MM.1S (cell line): ENCODE data around the gene UTF1.
A peak's percentile ranks its signal among the peaks of the same experiment; 100 is the strongest.

ENCODE experiments used
- DNase-seq: peaks from one replicate; pipeline ENCODE4 v3.0.0-alpha.2; 2015
- H2AFZ ChIP-seq: fragments of 300-600 bp; sonication (generic); 2 replicates; pipeline ENCODE4 v1.6.0; 2016; ENCODE audit warnings: antibody characterized with exemption, low read length
- H3F3A ChIP-seq: fragments of 300-600 bp; sonication (generic); 2 replicates; pipeline ENCODE4 v1.6.1; 2016; ENCODE audit warnings: mild to moderate bottlenecking, antibody characterized with exemption, low read length, moderate library complexity, mixed read lengths; ENCODE audit not compliant: insufficient read depth
- H3K27ac ChIP-seq: fragments of 300-600 bp; sonication (generic); 2 replicates; pipeline ENCODE4 v1.5.1; 2016; ENCODE audit warnings: mild to moderate bottlenecking, low read length
- H3K27me3 ChIP-seq: fragments of 300-600 bp; sonication (generic); replicated peaks from 2 replicates; pipeline ENCODE4 v1.6.0; 2016; ENCODE audit warnings: low read length; ENCODE audit not compliant: insufficient read depth
- H3K36me3 ChIP-seq: fragments of 300-600 bp; sonication (generic); replicated peaks from 2 replicates; pipeline ENCODE4 v1.6.1; 2016; ENCODE audit warnings: mild to moderate bottlenecking, low read length, mixed read lengths; ENCODE audit not compliant: insufficient read depth
- H3K4me1 ChIP-seq: fragments of 300-600 bp; sonication (generic); 2 replicates; pipeline ENCODE4 v1.6.1; 2016; ENCODE audit warnings: low read length, mixed read lengths
- H3K4me2 ChIP-seq: fragments of 300-600 bp; sonication (generic); 2 replicates; pipeline ENCODE4 v1.6.0; 2016; ENCODE audit warnings: low read depth, low read length
- H3K4me3 ChIP-seq: fragments of 300-600 bp; sonication (generic); 2 replicates; pipeline ENCODE4 v1.5.1; 2016; ENCODE audit warnings: low read length, mixed read lengths
- H3K79me2 ChIP-seq: fragments of 300-600 bp; sonication (generic); 2 replicates; pipeline ENCODE4 v1.6.1; 2016; ENCODE audit warnings: mixed run types, low read length, mixed read lengths
- H3K9ac ChIP-seq: fragments of 300-600 bp; sonication (generic); 2 replicates; pipeline ENCODE4 v1.6.1; 2016; ENCODE audit warnings: low read length, mixed read lengths
- H3K9me2 ChIP-seq: fragments of 300-600 bp; sonication (generic); replicated peaks from 2 replicates; pipeline ENCODE4 v1.6.1; 2016; ENCODE audit warnings: mild to moderate bottlenecking, low read length, mixed read lengths; ENCODE audit not compliant: insufficient read depth
- H3K9me3 ChIP-seq: fragments of 300-600 bp; sonication (generic); replicated peaks from 2 replicates; pipeline ENCODE4 v1.6.1; 2016; ENCODE audit warnings: mild to moderate bottlenecking, low read length, mixed read lengths; ENCODE audit not compliant: insufficient read depth
- H4K20me1 ChIP-seq: fragments of 300-600 bp; sonication (generic); 2 replicates; pipeline ENCODE4 v1.6.1; 2016; ENCODE audit warnings: mild to moderate bottlenecking, low read length, moderate library complexity, mixed read lengths; ENCODE audit not compliant: insufficient read depth
- EZH2 ChIP-seq: fragments of 300-600 bp; sonication (generic); optimal IDR thresholded peaks from 2 replicates; pipeline ENCODE3; 2017; ENCODE audit warnings: low read depth, mild to moderate bottlenecking, antibody characterized with exemption, low read length, mixed read lengths
- EZH2phosphoT487 ChIP-seq: fragments of 300-600 bp; sonication (generic); IDR thresholded peaks from 2 replicates; pipeline ENCODE4 v1.6.1; 2018; ENCODE audit warnings: antibody characterized with exemption, low read length
- TF ChIP-seq, protein P1 (sequence below): fragments of 300-600 bp; sonication (generic); IDR thresholded peaks from 2 replicates; pipeline ENCODE4 v1.5.1; 2016; ENCODE audit warnings: antibody characterized with exemption, low read length, mixed read lengths

Gene UTF1

DNA sequence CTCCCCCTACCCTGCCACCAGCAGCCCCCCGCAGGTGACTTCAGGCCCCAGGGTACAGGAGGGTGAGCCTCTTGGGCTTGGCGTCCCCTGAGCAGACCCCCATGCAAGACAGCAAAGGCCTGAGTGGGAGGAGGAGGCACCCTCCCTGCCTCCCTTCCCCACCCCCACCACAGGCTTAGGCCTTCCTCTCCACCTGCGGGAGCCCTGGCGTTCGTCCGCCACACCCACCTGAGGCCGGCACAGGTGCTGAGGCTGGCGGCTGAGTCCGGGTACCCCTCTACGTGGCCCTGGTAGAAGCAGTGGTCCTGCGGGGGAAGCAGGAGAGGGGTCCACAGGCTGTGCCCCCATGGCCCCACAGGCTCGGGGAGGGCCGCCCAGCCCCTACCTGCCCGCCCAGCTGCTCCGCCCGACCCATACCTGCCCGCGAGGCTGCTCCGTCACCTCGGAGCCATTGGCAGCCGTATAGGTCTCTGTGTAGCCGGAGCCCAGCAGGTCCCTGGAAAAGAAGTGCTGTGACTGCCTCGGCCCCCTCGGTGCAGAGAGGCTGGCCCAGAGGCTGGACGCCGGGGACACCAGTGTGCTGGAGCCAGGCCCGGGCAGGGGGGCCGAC, 43.6 kb downstream of the UTF1 start:
- no peak for TF ChIP-seq EZH2phosphoT487
- TF ChIP-seq, protein P1, sequence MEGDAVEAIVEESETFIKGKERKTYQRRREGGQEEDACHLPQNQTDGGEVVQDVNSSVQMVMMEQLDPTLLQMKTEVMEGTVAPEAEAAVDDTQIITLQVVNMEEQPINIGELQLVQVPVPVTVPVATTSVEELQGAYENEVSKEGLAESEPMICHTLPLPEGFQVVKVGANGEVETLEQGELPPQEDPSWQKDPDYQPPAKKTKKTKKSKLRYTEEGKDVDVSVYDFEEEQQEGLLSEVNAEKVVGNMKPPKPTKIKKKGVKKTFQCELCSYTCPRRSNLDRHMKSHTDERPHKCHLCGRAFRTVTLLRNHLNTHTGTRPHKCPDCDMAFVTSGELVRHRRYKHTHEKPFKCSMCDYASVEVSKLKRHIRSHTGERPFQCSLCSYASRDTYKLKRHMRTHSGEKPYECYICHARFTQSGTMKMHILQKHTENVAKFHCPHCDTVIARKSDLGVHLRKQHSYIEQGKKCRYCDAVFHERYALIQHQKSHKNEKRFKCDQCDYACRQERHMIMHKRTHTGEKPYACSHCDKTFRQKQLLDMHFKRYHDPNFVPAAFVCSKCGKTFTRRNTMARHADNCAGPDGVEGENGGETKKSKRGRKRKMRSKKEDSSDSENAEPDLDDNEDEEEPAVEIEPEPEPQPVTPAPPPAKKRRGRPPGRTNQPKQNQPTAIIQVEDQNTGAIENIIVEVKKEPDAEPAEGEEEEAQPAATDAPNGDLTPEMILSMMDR = no peak
- no peak for TF ChIP-seq EZH2
- H3K27ac ChIP-seq = no peak overlapping the region

DNA sequence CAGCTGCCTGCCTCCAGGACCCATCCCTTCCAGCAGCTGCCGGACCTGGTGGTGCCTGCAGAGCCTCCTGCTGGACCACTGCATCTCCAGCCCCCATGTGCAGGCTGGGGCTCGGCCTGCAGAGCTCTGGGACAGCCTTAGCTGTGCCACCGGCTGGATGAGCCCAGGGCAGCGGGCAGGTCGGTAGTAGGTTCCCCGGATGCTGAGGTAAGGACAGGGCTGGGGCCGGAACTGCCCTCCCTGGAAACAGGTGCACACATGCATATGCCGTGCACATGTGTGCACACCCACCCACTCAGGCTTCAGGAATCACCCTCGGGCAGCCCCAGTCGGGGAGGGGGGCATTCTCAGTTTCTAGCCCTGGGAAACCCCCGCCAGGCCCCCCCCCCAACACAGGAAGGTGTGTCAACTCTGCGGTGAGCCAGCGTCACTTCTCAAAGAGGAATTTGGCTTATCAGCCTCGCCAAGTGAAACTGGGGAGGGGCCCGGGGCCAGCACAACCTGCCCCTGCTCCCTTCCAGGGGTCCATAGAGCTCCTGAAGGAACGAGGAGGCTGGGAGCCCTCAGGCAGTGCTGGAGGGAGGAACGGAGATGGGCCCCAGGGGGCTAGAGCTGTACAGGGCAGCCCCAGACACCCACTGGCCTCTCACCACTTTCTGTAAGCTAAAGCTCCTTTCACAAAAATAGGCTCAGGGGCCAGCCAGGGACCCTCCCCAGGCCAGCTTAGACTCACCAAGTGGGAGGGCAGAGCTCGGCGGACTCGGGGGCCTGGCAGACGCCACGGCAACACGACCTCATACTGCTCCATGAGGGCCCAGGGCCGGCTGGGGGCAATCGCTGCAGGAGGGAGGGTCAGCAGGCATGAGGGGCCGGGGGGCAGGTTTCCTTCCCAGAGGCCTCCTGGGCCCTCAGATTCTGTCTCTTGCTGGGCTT, 45.0 kb downstream of the UTF1 start:
- Histone ChIP-seq H3K4me1 (peaks cover 27% of the 10 kb centered on the region), H3K27me3 (no peaks in the 10 kb centered on the region), H3K9me2 (no peaks in the 10 kb centered on the region), H3K27ac (peak overlapping the region; percentile 95), H3K4me3 (peak overlapping the region; percentile 82), H3K79me2 (peaks cover 61% of the 10 kb centered on the region), H3K4me2 (peak overlapping the region; percentile 93), H2AFZ (no peak overlapping the region; the same call in 1 of the 2 replicates), H3K9ac (peak overlapping the region; percentile 94), H3K36me3 (peaks cover 3% of the 10 kb centered on the region), H4K20me1 (no peaks in the 10 kb centered on the region), H3F3A (peaks cover 35% of the 10 kb centered on the region), H3K9me3 (no peaks in the 10 kb centered on the region)
- TF ChIP-seq, protein P1 = no peak
- TF ChIP-seq EZH2phosphoT487 = no peak
- DNase-seq = peak; percentile 94

More for the DNA sequence above, 43.6 kb downstream of the UTF1 start:
- Histone ChIP-seq H3K9me2 (no peaks in the 10 kb centered on the region), H3K9me3 (no peaks in the 10 kb centered on the region), H3K4me3 (no peak overlapping the region), H3K27me3 (no peaks in the 10 kb centered on the region), H3K4me1 (peaks cover 19% of the 10 kb centered on the region), H3K4me2 (no peak overlapping the region), H3K36me3 (peaks cover 3% of the 10 kb centered on the region), H3K79me2 (peaks cover 63% of the 10 kb centered on the region), H4K20me1 (no peaks in the 10 kb centered on the region), H3F3A (peaks cover 33% of the 10 kb centered on the region), H3K9ac (no peak overlapping the region), H2AFZ (no peak overlapping the region)
- DNase-seq = peak; percentile 4

DNA sequence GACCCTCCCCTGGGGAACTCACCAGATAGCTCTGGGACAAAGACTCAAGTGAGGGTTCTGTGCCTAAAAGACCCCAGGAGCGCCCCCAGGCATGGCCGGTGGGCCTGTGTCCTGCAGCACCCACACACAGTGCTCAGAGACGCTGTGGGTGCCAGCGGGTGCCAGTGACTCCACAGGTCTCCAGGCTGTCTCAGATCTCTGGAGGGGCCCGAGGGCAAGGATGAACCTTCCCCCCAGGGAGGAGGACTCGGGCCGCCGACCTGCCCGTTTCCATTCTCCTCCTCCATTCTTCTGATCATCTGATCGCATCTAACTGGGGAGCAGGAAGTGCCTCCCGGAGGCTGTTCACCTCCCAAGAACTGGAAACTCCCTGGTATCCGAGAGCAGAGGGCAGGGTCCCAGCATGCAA, 45.7 kb downstream of the UTF1 start:
- Histone ChIP-seq H3K79me2 (peaks cover 54% of the 10 kb centered on the region), H3K9me3 (no peaks in the 10 kb centered on the region), H3K36me3 (peaks cover 3% of the 10 kb centered on the region), H3F3A (peaks cover 35% of the 10 kb centered on the region), H3K4me2 (peak overlapping the region; percentile 93), H4K20me1 (no peaks in the 10 kb centered on the region), H3K4me3 (peak overlapping the region; percentile 82), H3K27ac (peak overlapping the region; percentile 95), H3K9ac (peak overlapping the region; percentile 94), H2AFZ (no peak overlapping the region), H3K4me1 (peaks cover 27% of the 10 kb centered on the region), H3K27me3 (no peaks in the 10 kb centered on the region), H3K9me2 (no peaks in the 10 kb centered on the region)
- TF ChIP-seq EZH2 = no peak
- no peak for TF ChIP-seq EZH2phosphoT487
- TF ChIP-seq, protein P1 = peak; percentile 59
- DNase-seq = peak; percentile 68
